Endometrium (tissue), 2 donors: ENCODE measurements around the gene SLC47A2.

Experiments used
- FAIRE-seq: peaks from 2 replicates; lab custom pipeline; 2012; peaks lifted over from hg19 to GRCh38; lab: Jason Lieb, UNC
- donor health status: control.
- donor health status: control.

SLC47A2 gene

DNA sequence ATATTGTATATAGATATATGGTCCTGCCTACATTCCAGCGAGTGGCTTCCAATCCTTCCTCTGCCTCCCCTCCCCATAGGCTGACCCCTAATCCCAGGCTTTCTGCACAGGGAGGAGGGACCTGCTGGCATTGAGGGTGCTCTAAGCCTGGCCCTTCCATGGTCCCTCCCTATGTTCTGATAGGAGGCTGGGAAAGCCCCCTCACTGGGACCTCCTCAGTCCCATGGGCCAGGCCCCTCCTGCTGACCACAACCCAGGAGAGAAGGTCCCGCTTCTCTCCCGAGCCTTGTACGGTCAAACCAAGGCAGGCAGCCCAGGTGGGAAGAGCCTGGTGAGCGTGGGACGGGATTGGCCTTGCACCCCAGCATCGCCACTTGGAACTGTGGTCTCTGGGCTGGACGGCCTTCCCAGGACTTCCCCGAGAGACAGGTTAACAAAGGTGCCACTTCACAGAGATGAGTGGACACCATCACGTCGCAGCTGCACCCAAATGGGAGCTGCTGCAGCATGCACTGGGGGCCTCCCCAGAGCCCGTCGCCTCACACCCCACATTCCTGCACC lies 30.9 kb upstream of the SLC47A2 start:
- no peak for FAIRE-seq

- FAIRE-seq, result no peak
These were observed 30.1 kb upstream of the SLC47A2 start for GRCh38 chr17:19746517-19746916.

DNA sequence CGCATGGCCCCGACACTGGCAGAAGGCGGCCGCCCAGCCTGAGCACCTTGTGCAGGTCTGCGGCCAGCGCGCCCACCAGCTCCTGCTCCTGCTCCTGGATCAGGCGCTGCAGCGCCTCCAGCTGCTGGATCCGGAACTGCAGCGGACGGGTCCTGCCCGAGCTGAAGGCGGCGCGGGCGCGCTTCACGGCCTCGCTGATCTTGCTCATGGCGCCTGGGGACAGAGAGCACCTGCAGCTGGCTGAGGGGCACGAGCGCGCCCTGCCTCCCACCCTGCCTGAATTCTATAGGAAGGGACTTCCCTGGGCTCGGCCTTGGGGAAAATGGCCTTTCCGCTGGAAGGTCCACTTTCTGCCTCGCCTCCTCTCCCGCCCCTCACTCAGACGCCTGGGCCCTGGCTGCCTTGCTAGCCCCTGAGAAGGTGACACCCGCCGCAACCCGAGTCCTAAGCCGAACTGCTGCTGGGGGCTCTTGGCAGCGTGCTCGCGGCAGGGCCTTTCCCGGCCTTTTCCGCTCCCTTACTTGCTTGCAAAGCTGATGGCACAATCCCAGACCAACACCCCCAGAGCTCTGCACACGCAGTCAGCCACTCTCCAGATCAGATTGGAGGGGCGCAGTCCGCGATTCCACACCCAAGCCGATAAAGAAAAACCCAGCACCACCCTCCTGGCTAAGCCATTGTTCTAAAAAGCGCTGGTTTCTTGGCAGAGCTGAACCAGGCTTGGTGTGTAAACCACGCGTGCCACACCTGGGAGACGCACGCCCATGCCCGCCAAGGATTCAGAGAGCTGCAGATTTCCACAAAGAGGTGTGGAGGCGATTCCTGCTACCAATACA lies 28.8 kb upstream of the SLC47A2 start:
- FAIRE-seq, result no peak

GRCh38 chr17:19744492-19744891 lies 28.1 kb upstream of the SLC47A2 start:
- no peak for FAIRE-seq

GRCh38 chr17:19743101-19744100 lies 27.0 kb upstream of the SLC47A2 start:
- FAIRE-seq, result no peak

DNA sequence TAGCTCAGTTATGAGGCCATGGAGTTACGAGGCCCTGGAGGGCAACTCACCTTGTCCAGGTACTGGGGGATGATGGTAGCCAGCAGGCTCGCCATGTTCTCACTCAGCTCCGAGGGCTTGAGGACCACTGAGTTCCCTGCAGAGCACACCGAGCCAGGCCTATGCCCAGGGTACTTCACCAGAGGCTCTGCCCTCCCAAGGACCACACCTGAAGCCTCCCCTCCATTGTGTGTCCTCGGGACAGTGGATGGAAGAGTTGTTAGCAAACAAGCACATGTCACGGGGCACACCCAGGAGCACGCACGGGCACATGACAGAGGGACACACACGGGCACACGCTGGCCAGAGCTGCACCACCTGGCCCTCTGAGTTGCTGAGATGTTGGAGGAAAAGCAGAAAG lies 26.1 kb upstream of the SLC47A2 start:
- no peak for FAIRE-seq

GRCh38 chr17:19741832-19742457 lies 25.6 kb upstream of the SLC47A2 start:
- FAIRE-seq, result no peak

GRCh38 chr17:19740933-19741332 lies 24.5 kb upstream of the SLC47A2 start:
- no peak for FAIRE-seq

GRCh38 chr17:19739241-19740201 lies 23.1 kb upstream of the SLC47A2 start:
- no peak for FAIRE-seq

- FAIRE-seq, result no peak
These were observed 22.4 kb upstream of the SLC47A2 start for GRCh38 chr17:19738757-19739156.

- no peak for FAIRE-seq
These were observed 21.7 kb upstream of the SLC47A2 start for GRCh38 chr17:19738073-19738449.

DNA sequence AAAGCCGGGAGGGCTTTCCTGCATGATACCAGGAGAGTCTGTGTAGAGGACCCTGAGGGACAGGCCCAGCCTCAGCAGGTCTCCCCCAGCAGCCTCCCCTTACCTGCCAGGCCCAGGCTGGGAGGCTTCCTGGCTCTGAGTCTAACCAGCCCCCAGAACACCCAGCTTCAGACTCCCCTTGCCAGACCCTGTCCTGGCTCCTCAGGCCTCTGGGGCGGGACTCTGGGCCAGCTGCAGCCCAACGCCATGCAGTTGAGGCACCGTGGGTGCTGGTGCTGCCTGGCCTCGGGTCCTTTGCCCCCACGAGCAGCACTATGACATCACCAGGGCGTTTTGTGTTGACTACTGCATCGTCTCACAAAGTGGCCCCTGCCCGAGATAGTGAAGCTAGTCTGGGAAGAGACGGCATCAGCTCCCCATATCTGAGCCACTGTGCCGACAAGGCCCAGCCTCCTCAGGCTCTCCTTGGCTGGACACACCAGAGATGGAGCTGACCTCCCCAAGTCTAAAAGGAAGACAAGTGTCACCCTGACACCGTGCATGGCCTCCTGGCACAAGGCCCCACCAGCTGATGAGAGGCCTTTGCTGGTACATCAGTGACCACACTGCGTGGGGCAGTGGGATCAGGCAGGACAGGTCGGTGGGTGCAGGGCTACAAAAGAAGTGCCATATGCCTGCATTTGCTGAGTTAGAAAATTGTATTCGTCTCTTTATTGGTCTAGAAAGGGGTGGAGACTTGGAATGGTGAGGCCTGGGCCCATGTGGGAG lies 21.1 kb upstream of the SLC47A2 start:
- no peak for FAIRE-seq

GRCh38 chr17:19736071-19736470 lies 19.7 kb upstream of the SLC47A2 start:
- no peak for FAIRE-seq

- FAIRE-seq, result no peak
These were observed 17.7 kb upstream of the SLC47A2 start for GRCh38 chr17:19733953-19734526.

DNA sequence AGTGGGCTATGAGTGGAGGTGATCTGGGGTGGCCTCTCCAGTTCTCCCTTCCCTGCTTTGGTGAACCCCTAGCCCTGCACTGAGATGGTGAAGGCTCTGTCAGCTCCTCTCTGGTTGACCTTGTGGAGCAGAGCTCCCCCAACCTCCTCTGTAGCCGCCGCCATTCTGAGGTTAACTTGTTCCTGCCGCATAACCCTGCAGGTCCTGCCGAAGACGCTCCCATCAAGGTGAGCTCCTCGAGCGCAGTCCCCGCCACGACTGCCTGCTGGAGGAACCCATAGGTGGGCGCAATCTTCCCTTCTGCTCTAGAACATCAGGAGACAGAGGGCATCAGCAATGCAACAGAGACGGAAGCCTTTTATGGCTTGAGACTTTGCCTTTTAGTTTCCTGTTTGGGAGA lies 15.2 kb upstream of the SLC47A2 start:
- FAIRE-seq, result no peak

GRCh38 chr17:19730843-19731242 lies 14.5 kb upstream of the SLC47A2 start:
- no peak for FAIRE-seq

- FAIRE-seq, result no peak
These were observed 13.5 kb upstream of the SLC47A2 start for GRCh38 chr17:19729900-19730299.

GRCh38 chr17:19728084-19728495 lies 11.7 kb upstream of the SLC47A2 start:
- FAIRE-seq, result no peak

DNA sequence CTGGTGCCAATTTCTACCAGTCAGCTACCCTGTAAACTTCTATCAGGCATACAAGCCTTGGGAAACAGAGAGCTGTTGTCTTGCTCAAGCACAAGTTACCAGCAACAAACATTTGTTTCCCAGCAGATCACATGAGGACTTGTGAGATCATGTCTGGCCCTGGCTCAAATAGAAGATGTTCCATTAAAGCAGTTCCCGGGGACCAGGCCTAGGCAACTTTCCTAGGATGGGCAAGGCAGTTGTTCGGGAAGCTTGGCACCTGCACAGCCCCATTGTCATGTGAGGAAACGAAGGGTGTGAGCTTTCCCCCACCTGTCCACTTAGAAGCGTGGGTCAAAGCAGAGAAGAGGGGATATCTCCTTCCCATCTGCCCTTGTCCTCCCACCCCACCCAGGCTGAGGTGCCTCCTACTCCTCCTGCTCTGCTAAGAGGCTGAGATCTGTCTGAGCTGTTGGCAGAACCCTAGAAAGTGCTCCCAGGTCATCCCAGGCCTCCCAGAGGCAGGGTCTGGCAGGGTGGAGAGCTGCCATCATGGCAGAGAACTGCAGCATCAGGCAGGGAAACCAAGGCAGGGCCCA lies 11.2 kb upstream of the SLC47A2 start:
- FAIRE-seq, result no peak
